HepG2 (cell line): ENCODE results near the gene HHIPL1. TPM values are rescaled to one million over a fixed set of nuclear protein-coding genes. Genes with fewer than 3 reads are reported as not detected.
A peak's percentile ranks its signal among the peaks of the same experiment; 100 is the strongest.

ENCODE experiments used
- HNF4G ChIP-seq, 2 experiments: sonication (generic) in 1 of 2; formaldehyde crosslinking in 1 of 2; IDR thresholded peaks; 2 replicates each; pipeline versions ENCODE4 v1.4.0 to v1.6.1; 2011 to 2020; ENCODE audit warnings: borderline replicate concordance in 2 of 2, low read depth in 2 of 2, mild to moderate bottlenecking in 2 of 2, low read length in 1 of 2, missing genetic modification reagents in 1 of 2, moderate library complexity in 1 of 2
- KDM2A ChIP-seq: sonication (generic); formaldehyde crosslinking; IDR thresholded peaks from 2 replicates; pipeline ENCODE4 v1.4.0; 2020; ENCODE audit warnings: low read depth, missing genetic modification reagents, borderline replicate concordance
- LCORL ChIP-seq, 2 experiments: fragments of 450-650 bp in 1 of 2; sonication (generic) in 1 of 2; formaldehyde crosslinking in 1 of 2; IDR thresholded peaks; 2 replicates each; pipeline versions ENCODE4 v1.5.0 to v1.6.1; 2017 to 2020; ENCODE audit warnings: antibody characterized with exemption in 1 of 2, missing genetic modification reagents in 1 of 2
- MYC ChIP-seq: sonication (generic); formaldehyde crosslinking; IDR thresholded peaks from 2 replicates; pipeline ENCODE4 v1.9.0; 2021; ENCODE audit warnings: missing genetic modification reagents, borderline replicate concordance
- NFIC ChIP-seq: IDR thresholded peaks from 2 replicates; pipeline ENCODE4 v1.6.1; 2012; ENCODE audit warnings: mild to moderate bottlenecking, low read length, inconsistent platforms
- NR1H2 ChIP-seq: sonication (generic); formaldehyde crosslinking; IDR thresholded peaks from 2 replicates; pipeline ENCODE4 v1.8.1; 2022; ENCODE audit warnings: low read depth, missing genetic modification reagents, borderline replicate concordance
- PHF21A ChIP-seq: sonication (generic); formaldehyde crosslinking; IDR thresholded peaks from 2 replicates; pipeline ENCODE4 v1.5.0; 2020; ENCODE audit warnings: mild to moderate bottlenecking, missing genetic modification reagents
- RBFOX2 ChIP-seq: fragments of 200-400 bp; formaldehyde crosslinking; IDR thresholded peaks from 2 replicates; pipeline ENCODE4 v1.6.1; 2017; ENCODE audit warnings: low read depth, mild to moderate bottlenecking, low read length
- RORA ChIP-seq: sonication (generic); formaldehyde crosslinking; IDR thresholded peaks from 2 replicates; pipeline ENCODE4 v1.5.0; 2020; ENCODE audit warnings: mild to moderate bottlenecking, missing genetic modification reagents, moderate library complexity
- SRSF1 ChIP-seq: fragments of 200-400 bp; formaldehyde crosslinking; optimal IDR thresholded peaks from 2 replicates; pipeline ENCODE3; 2017; ENCODE audit warnings: mild to moderate bottlenecking, low read depth, low read length, moderate library complexity
- ZNF460 ChIP-seq: sonication (generic); formaldehyde crosslinking; IDR thresholded peaks from 2 replicates; pipeline ENCODE4 v1.5.1; 2020; ENCODE audit warnings: missing genetic modification reagents, mild to moderate bottlenecking, borderline replicate concordance
- ZNF75D ChIP-seq: sonication (generic); formaldehyde crosslinking; IDR thresholded peaks from 2 replicates; pipeline ENCODE4 v1.8.1; 2023; ENCODE audit warnings: missing genetic modification reagents, mild to moderate bottlenecking, borderline replicate concordance
- ZNF780A ChIP-seq: sonication (generic); formaldehyde crosslinking; IDR thresholded peaks from 2 replicates; pipeline ENCODE4 v1.8.0; 2022; ENCODE audit warnings: mild to moderate bottlenecking, missing genetic modification reagents, moderate library complexity
- ZSCAN9 ChIP-seq: IDR thresholded peaks from 2 replicates; pipeline ENCODE4 v1.6.1; 2016; ENCODE audit warnings: borderline replicate concordance
- polyA plus RNA-seq, 8 experiments: library from polyadenylated mRNA; depleted of rRNA in 3 of 8; stranded (reverse) in 7 of 8; unstranded in 1 of 8; fragments of >200 nt; fragmentation: Illumina TruSeq in 4 of 8; extraction: Trizol in 4 of 8; gene quantifications; 2 replicates each; pipeline versions ENCODE4 v1.2.1 to v1.2.3, GENCODE V29; 2011 to 2016; ENCODE audit warnings: low read depth in 4 of 8, missing spikeins in 1 of 8, mixed read lengths in 1 of 8; ENCODE audit not compliant: insufficient read depth in 1 of 8
- total RNA-seq, 5 experiments: library from RNA; depleted of rRNA; stranded (reverse); fragments of >200 nt; fragmentation: Illumina TruSeq; extraction: Trizol; gene quantifications; 2 replicates each; pipeline ENCODE4 v1.2.3, GENCODE V29; 2016; ENCODE audit warnings: low read depth in 1 of 5
- TF ChIP-seq, protein P1 (sequence below): sonication (generic); formaldehyde crosslinking; IDR thresholded peaks from 2 replicates; pipeline ENCODE4 v1.4.0; 2020; ENCODE audit warnings: mild to moderate bottlenecking, missing genetic modification reagents
- TF ChIP-seq, protein P2 (sequence below): sonication (generic); formaldehyde crosslinking; IDR thresholded peaks from 2 replicates; pipeline ENCODE4 v1.9.0; 2022; ENCODE audit warnings: missing genetic modification reagents, mild to moderate bottlenecking, borderline replicate concordance
- TF ChIP-seq, protein P3 (sequence below): sonication (generic); formaldehyde crosslinking; IDR thresholded peaks from 2 replicates; pipeline ENCODE4 v1.5.0; 2020; ENCODE audit warnings: mild to moderate bottlenecking, missing genetic modification reagents

The HHIPL1 gene
- total and polyA plus RNA-seq, 2 of the 13 experiments (the other 11 are each of a cell fraction or from before 2014, with no cell fraction given) = not detected

DNA sequence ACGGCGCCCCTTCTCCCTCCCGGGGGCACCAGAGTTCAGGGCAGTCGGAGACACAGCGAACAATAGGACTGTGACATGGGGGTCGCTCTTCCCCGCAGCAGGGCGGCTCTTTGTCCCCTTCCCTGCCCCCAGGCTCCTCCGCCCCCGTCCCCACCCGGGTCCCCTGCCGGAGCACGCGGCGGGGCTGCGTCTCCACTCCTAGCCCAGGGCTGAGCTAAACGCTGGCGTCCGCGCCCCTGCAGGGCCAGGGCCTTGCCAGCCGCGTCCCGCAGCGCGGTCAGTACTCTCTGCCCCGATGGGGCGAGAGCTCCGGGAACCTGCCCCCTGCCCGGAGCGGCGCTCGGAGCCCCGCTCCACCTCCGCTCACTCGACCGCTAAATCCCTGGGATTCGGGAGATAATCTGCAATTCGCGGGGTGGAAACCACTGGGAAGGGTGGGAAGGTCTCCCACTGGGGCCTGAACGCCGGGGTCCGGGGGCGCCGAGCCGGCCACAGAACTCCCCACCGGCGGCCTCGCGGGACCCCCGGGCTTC is 40.1 kb upstream of the HHIPL1 start (continued):
- TF ChIP-seq, protein P1, sequence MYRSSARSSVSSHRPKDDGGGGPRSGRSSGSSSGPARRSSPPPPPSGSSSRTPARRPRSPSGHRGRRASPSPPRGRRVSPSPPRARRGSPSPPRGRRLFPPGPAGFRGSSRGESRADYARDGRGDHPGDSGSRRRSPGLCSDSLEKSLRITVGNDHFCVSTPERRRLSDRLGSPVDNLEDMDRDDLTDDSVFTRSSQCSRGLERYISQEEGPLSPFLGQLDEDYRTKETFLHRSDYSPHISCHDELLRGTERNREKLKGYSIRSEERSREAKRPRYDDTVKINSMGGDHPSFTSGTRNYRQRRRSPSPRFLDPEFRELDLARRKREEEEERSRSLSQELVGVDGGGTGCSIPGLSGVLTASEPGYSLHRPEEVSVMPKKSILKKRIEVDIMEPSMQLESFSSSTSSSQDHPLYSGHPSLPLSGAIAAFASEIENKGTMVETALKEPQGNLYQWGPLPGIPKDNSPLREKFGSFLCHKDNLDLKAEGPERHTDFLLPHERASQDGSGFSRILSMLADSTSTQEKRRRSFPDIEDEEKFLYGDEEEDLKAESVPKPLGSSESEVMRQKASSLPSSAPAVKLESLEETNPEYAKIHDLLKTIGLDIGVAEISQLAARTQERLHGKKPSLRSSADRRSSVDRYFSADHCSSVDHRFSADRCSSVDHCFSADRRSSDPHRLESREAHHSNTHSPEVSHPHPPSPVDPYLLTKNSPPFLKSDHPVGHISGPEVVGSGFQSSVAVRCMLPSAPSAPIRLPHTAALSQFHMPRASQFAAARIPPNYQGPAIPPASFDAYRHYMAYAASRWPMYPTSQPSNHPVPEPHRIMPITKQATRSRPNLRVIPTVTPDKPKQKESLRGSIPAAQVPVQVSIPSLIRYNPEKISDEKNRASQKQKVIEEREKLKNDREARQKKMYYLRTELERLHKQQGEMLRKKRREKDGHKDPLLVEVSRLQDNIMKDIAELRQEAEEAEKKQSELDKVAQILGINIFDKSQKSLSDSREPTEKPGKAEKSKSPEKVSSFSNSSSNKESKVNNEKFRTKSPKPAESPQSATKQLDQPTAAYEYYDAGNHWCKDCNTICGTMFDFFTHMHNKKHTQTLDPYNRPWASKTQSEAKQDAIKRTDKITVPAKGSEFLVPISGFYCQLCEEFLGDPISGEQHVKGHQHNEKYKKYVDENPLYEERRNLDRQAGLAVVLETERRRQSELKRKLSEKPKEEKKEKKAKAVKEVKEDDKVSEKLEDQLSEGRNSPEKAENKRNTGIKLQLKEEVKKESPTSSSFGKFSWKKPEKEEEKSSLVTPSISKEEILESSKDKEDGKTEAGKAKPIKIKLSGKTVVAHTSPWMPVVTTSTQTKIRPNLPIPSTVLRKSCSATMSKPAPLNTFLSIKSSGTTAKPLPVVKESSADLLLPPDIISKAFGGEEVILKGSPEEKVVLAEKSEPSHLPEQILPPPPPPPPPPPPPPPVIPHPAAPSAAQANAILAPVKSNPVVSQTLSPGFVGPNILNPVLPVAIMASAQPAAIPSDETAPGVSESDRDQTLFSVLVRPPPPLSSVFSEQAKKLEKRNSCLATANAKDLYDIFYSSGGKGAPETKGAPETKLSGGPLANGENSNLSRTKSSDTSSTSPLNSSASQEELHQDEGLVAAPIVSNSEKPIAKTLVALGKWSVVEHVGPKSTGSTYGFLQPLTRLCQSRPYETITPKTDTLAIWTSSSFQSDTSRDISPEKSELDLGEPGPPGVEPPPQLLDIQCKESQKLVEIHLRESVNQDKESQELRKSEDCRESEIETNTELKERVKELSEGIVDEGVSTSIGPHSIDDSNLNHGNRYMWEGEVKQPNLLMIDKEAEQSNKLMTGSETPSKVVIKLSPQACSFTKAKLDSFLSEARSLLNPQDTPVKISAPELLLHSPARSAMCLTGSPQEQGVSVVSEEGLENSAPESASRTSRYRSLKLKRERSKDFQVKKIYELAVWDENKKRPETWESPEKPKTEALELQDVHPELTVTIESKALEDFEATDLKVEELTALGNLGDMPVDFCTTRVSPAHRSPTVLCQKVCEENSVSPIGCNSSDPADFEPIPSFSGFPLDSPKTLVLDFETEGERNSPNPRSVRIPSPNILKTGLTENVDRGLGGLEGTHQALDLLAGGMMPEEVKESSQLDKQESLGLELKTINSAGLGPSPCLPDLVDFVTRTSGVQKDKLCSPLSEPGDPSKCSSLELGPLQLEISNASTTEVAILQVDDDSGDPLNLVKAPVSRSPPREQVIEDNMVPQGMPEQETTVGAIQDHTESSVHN (CRISPR knock-in tag) = no peak
- no peak for TF ChIP-seq PHF21A (CRISPR knock-in tag)
- no peak for TF ChIP-seq NR1H2
- no peak for TF ChIP-seq SRSF1
- TF ChIP-seq NFIC = no peak
- no peak for TF ChIP-seq KDM2A (CRISPR knock-in tag)
- 0 out of 2 replicates have a peak, but pooled peaks have one; percentile 2 for TF ChIP-seq HNF4G (IDR thresholded peaks at IDR 0.05; ENCODE audit: borderline replicate concordance, low read depth, low read length)
- TF ChIP-seq HNF4G (CRISPR knock-in tag; IDR thresholded peaks at IDR 0.05; ENCODE audit: borderline replicate concordance, low read depth) = no peak
- TF ChIP-seq, protein P2, sequence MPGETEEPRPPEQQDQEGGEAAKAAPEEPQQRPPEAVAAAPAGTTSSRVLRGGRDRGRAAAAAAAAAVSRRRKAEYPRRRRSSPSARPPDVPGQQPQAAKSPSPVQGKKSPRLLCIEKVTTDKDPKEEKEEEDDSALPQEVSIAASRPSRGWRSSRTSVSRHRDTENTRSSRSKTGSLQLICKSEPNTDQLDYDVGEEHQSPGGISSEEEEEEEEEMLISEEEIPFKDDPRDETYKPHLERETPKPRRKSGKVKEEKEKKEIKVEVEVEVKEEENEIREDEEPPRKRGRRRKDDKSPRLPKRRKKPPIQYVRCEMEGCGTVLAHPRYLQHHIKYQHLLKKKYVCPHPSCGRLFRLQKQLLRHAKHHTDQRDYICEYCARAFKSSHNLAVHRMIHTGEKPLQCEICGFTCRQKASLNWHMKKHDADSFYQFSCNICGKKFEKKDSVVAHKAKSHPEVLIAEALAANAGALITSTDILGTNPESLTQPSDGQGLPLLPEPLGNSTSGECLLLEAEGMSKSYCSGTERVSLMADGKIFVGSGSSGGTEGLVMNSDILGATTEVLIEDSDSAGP = peak; percentile 96; the same call in 1 of the 2 replicates
- TF ChIP-seq RORA = no peak
- no peak for TF ChIP-seq ZNF460 (CRISPR knock-in tag)
- TF ChIP-seq, protein P3, sequence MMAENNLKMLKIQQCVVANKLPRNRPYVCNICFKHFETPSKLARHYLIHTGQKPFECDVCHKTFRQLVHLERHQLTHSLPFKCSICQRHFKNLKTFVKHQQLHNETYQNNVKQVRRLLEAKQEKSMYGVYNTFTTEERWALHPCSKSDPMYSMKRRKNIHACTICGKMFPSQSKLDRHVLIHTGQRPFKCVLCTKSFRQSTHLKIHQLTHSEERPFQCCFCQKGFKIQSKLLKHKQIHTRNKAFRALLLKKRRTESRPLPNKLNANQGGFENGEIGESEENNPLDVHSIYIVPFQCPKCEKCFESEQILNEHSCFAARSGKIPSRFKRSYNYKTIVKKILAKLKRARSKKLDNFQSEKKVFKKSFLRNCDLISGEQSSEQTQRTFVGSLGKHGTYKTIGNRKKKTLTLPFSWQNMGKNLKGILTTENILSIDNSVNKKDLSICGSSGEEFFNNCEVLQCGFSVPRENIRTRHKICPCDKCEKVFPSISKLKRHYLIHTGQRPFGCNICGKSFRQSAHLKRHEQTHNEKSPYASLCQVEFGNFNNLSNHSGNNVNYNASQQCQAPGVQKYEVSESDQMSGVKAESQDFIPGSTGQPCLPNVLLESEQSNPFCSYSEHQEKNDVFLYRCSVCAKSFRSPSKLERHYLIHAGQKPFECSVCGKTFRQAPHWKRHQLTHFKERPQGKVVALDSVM (CRISPR knock-in tag) = no peak
- TF ChIP-seq RBFOX2 = peak; percentile 60
- no peak for TF ChIP-seq LCORL (IDR thresholded peaks at IDR 0.05)
- TF ChIP-seq LCORL (CRISPR knock-in tag; IDR thresholded peaks at IDR 0.05) = no peak
- no peak for TF ChIP-seq ZSCAN9 (CRISPR knock-in tag)
- no peak for TF ChIP-seq ZNF780A (CRISPR knock-in tag)
- TF ChIP-seq ZNF75D (CRISPR knock-in tag) = no peak
- peak; percentile 38; the same call in 1 of the 2 replicates for TF ChIP-seq MYC
